Neural progenitor cell (in vitro differentiated cells): ENCODE measurements around the gene TRIM46. TPM values are rescaled to one million over a fixed set of nuclear protein-coding genes. Genes with fewer than 3 reads are reported as not detected.
"Not testable (repeated sequence)": the region's sequence is repeated elsewhere in the genome, so short reads cannot be mapped to it uniquely, and the experiment has no call there.

ENCODE experiments used
- DNase-seq: peaks from one replicate; pipeline ENCODE4 v3.0.0-alpha.2; 2016; ENCODE audit warnings: low spot score
- H2AFZ ChIP-seq: fragments of 200-600 bp; sonication (generic); replicated peaks from 2 replicates; pipeline ENCODE4 v1.6.1; 2016; ENCODE audit warnings: antibody characterized with exemption
- H3F3A ChIP-seq: fragments of 200-600 bp; sonication (generic); 2 replicates; pipeline ENCODE4 v1.6.1; 2016; ENCODE audit warnings: antibody characterized with exemption, low read depth
- H3K27ac ChIP-seq: fragments of 200-600 bp; sonication (generic); 2 replicates; pipeline ENCODE4 v1.5.1; 2016; ENCODE audit warnings: mild to moderate bottlenecking
- H3K27me3 ChIP-seq: fragments of 200-600 bp; sonication (generic); 2 replicates; pipeline ENCODE4 v1.6.1; 2016; ENCODE audit warnings: mild to moderate bottlenecking, moderate library complexity
- H3K36me3 ChIP-seq: fragments of 200-600 bp; sonication (generic); 2 replicates; pipeline ENCODE4 v1.5.1; 2016
- H3K4me1 ChIP-seq: fragments of 200-600 bp; sonication (generic); 2 replicates; pipeline ENCODE4 v1.6.1; 2016; ENCODE audit warnings: mixed run types
- H3K4me2 ChIP-seq: fragments of 200-600 bp; sonication (generic); 2 replicates; pipeline ENCODE4 v1.6.1; 2016
- H3K4me3 ChIP-seq: fragments of 200-600 bp; sonication (generic); 2 replicates; pipeline ENCODE4 v1.5.1; 2016
- H3K79me2 ChIP-seq: fragments of 200-600 bp; sonication (generic); 2 replicates; pipeline ENCODE4 v1.6.1; 2016; ENCODE audit warnings: low read depth
- H3K9ac ChIP-seq: fragments of 200-600 bp; sonication (generic); 2 replicates; pipeline ENCODE4 v1.6.1; 2016
- H3K9me3 ChIP-seq: fragments of 200-600 bp; sonication (generic); 2 replicates; pipeline ENCODE4 v1.5.1; 2016; ENCODE audit warnings: low read depth
- H4K20me1 ChIP-seq: fragments of 200-600 bp; sonication (generic); 2 replicates; pipeline ENCODE4 v1.6.1; 2016; ENCODE audit warnings: low read depth
- H3K27ac Mint-ChIP-seq: 3 replicates; pipeline ENCODE4 v1.8.0; 2021; ENCODE audit warnings: mixed read lengths
- H3K27me3 Mint-ChIP-seq: 2 replicates; pipeline ENCODE4 v1.8.0; 2022; ENCODE audit warnings: low read depth, mild to moderate bottlenecking, inconsistent platforms, moderate library complexity, mixed read lengths; ENCODE audit not compliant: insufficient read depth
- H3K36me3 Mint-ChIP-seq: 3 replicates; pipeline ENCODE4 v1.8.0; 2021; ENCODE audit warnings: mixed read lengths
- H3K4me1 Mint-ChIP-seq: 3 replicates; pipeline ENCODE4 v1.8.0; 2021; ENCODE audit warnings: mixed read lengths
- H3K4me3 Mint-ChIP-seq: 3 replicates; pipeline ENCODE4 v1.8.0; 2021; ENCODE audit warnings: mild to moderate bottlenecking, moderate library complexity, mixed read lengths
- H3K9me3 Mint-ChIP-seq: 3 replicates; pipeline ENCODE4 v1.8.0; 2020; ENCODE audit warnings: mixed read lengths
- EZH2 ChIP-seq: fragments of 200-600 bp; sonication (generic); IDR thresholded peaks from 2 replicates; pipeline ENCODE4 v1.6.1; 2017; ENCODE audit warnings: antibody characterized with exemption, mild to moderate bottlenecking, moderate library complexity
- EZH2phosphoT487 ChIP-seq: fragments of 200-600 bp; sonication (generic); IDR thresholded peaks from 2 replicates; pipeline ENCODE4 v1.6.1; 2017; ENCODE audit warnings: antibody characterized with exemption
- total RNA-seq: library from RNA; depleted of rRNA; stranded (reverse); fragments of >200 nt; gene quantifications from 2 replicates; pipeline ENCODE4 v1.2.3, GENCODE V29; 2015; ENCODE audit warnings: low replicate concordance
- TF ChIP-seq, protein P1 (sequence below): fragments of 200-600 bp; sonication (generic); IDR thresholded peaks from 2 replicates; pipeline ENCODE4 v1.5.1; 2017; ENCODE audit warnings: antibody characterized with exemption, mild to moderate bottlenecking

TRIM46 gene
- total RNA-seq, 1 donor from 2014 or later: 3.9 TPM

DNA sequence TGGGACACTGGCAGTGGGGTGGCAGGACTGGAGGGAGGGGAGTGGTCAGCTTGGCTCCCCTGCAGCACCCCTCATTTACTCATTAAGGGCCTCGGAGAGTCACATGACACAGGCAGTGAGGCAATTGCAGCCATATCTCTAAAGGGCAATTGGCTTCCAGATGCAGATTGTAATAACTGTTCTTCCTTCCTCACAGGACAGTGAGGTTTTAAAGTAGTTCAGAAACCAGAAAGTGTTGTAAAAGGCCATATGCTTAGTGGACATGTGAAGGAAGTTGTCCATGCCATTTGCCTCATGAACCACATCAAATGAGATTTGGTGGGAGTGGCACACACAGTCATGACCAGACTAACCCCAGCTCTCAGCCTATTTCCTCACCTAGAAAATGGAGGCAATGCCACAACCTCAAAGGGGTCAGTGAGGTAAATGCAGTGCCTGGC is 46.0 kb downstream of the TRIM46 start:
- Mint-ChIP-seq H3K27me3 (no peaks in the 10 kb centered on the region), H3K36me3 (peaks cover 16% of the 10 kb centered on the region), H3K27ac (peak overlapping the region; percentile 11), H3K4me3 (peak overlapping the region; percentile 3), H3K4me1 (peaks cover 14% of the 10 kb centered on the region), H3K9me3 (no peaks in the 10 kb centered on the region)
- Histone ChIP-seq H4K20me1 (no peaks in the 10 kb centered on the region), H3K9me3 (no peaks in the 10 kb centered on the region), H3K27ac (no peak overlapping the region), H3K79me2 (peaks cover under 1% of the 10 kb centered on the region), H3K4me3 (peak overlapping the region; percentile 34), H3K4me1 (no peaks in the 10 kb centered on the region), H3K4me2 (peak overlapping the region; percentile 65), H3F3A (peaks cover 33% of the 10 kb centered on the region), H3K9ac (no peak overlapping the region), H3K36me3 (no peaks in the 10 kb centered on the region), H3K27me3 (no peaks in the 10 kb centered on the region), H2AFZ (peak overlapping the region; percentile 65)
- TF ChIP-seq EZH2phosphoT487 (no peak), EZH2 (no peak)
- TF ChIP-seq, protein P1, sequence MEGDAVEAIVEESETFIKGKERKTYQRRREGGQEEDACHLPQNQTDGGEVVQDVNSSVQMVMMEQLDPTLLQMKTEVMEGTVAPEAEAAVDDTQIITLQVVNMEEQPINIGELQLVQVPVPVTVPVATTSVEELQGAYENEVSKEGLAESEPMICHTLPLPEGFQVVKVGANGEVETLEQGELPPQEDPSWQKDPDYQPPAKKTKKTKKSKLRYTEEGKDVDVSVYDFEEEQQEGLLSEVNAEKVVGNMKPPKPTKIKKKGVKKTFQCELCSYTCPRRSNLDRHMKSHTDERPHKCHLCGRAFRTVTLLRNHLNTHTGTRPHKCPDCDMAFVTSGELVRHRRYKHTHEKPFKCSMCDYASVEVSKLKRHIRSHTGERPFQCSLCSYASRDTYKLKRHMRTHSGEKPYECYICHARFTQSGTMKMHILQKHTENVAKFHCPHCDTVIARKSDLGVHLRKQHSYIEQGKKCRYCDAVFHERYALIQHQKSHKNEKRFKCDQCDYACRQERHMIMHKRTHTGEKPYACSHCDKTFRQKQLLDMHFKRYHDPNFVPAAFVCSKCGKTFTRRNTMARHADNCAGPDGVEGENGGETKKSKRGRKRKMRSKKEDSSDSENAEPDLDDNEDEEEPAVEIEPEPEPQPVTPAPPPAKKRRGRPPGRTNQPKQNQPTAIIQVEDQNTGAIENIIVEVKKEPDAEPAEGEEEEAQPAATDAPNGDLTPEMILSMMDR: no peak
- peak; percentile 50 for DNase-seq

DNA sequence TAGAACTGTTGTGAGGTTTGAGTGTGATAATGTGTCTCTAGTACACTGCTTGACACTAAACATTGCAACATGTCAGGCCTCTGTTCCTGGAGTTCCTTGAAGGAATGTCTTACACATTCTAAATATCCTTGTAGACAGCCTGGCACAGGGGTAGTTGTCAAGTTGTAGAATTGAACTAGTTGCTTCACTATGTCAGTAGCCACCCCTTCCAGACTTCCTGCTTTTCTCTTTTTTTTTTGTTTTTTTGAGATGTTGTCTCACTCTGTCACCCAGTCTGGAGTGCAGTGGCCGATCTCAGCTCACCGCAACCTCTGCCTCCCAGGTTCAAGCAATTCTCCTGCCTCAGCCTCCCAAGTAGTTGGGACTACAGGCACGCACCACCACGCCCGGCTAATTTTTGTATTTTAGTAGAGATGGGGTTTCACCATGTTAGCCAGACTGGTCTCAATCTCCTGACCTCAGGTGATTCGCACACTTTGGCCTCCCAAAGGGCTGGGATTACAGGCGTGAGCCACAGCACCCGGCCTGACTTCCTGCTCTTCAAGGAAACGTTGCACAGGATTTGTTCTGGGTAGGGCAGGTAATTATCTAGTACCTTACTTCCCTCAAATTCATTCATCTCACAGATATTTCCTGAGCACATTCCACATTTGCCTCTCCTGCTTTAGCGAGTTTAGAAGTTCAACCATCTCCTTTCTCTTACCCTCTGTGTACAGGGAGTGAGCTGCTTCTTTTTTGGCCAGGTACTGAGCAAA is 46.7 kb downstream of the TRIM46 start:
- H4K20me1 ChIP-seq, H3K27me3 ChIP-seq, H3K4me3 ChIP-seq, H3K79me2 ChIP-seq, H3K4me3 Mint-ChIP-seq, H3K27ac Mint-ChIP-seq, H3K27ac ChIP-seq, H3K4me1 ChIP-seq, H3K36me3 ChIP-seq, H3K9me3 ChIP-seq, H3K9ac ChIP-seq, H3K9me3 Mint-ChIP-seq, H3K4me2 ChIP-seq, DNase-seq, H3K27me3 Mint-ChIP-seq: not testable (repeated sequence)
- H3K4me1 Mint-ChIP-seq: peaks cover 22% of the 10 kb centered on the region
- H3K36me3 Mint-ChIP-seq: peaks cover 16% of the 10 kb centered on the region
- Histone ChIP-seq H2AFZ (peak overlapping the region; percentile 65), H3F3A (peaks cover 38% of the 10 kb centered on the region)

DNA sequence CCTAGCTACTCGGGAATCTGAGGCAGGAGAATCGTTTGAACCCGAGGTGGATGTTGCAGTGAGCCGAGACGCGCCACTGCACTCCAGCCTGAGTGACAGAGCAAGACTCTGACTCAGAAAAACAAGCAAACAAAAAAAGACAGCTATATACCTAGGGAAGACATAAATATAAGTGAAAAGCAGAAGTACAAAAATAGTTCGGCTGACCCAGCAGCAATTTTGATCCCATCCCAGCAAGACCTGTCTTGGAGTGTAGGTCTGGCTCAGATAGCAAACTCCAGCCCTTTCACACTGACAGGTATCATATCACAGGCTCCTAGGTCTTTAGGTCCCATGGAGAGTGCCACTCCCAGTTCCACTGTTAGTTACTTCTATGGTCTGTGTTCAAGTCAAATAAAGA is 49.4 kb downstream of the TRIM46 start:
- Mint-ChIP-seq H3K27me3 (peaks cover 4% of the 10 kb centered on the region), H3K9me3 (no peaks in the 10 kb centered on the region)
- DNase-seq: no peak

DNA sequence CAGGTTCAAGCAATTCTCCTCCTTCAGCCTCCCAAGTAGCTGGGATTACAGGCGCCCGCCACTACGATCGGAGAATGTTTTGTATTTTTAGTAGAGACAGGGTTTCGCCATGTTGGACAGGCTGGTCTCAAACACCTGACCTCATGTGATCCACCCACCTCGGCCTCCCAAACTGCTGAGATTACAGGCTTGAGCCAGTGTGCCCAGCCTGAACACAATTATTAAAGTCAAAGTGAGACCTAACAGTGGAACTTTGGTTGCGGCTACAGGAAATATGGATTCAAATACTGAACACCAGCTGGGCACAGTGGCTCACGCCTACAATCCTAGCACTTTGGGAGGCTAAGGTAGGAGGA is 51.7 kb downstream of the TRIM46 start:
- peak overlapping the region; percentile 72 for H3K27ac Mint-ChIP-seq
- not testable (repeated sequence) for H3K9ac ChIP-seq, DNase-seq, H3K27me3 Mint-ChIP-seq, H2AFZ ChIP-seq, H3K27me3 ChIP-seq, H3K4me3 ChIP-seq, H3K27ac ChIP-seq, H3K36me3 ChIP-seq, H3K9me3 Mint-ChIP-seq, H3K9me3 ChIP-seq
- H3K4me3 Mint-ChIP-seq: peak overlapping the region; percentile 89
- H3K4me2 ChIP-seq: peak overlapping the region; percentile 84
- peaks cover 58% of the 10 kb centered on the region for H3F3A ChIP-seq
- peaks cover 12% of the 10 kb centered on the region for H4K20me1 ChIP-seq
- peaks cover 20% of the 10 kb centered on the region for H3K4me1 ChIP-seq
- peaks cover 12% of the 10 kb centered on the region for H3K36me3 Mint-ChIP-seq
- peaks cover 43% of the 10 kb centered on the region for H3K4me1 Mint-ChIP-seq
- H3K79me2 ChIP-seq: peaks cover 27% of the 10 kb centered on the region

More for the DNA sequence above, 49.4 kb downstream of the TRIM46 start:
- Mint-ChIP-seq H3K36me3 (peaks cover 12% of the 10 kb centered on the region), H3K4me3 (no peak overlapping the region), H3K27ac (no peak overlapping the region), H3K4me1 (peaks cover 41% of the 10 kb centered on the region)
- Histone ChIP-seq H3K9ac (no peak overlapping the region), H2AFZ (no peak overlapping the region), H3K9me3 (no peaks in the 10 kb centered on the region), H3K27ac (no peak overlapping the region), H4K20me1 (peaks cover 12% of the 10 kb centered on the region), H3F3A (peaks cover 61% of the 10 kb centered on the region), H3K27me3 (no peaks in the 10 kb centered on the region), H3K79me2 (peaks cover 27% of the 10 kb centered on the region), H3K4me3 (no peak overlapping the region), H3K36me3 (no peaks in the 10 kb centered on the region), H3K4me1 (peaks cover 14% of the 10 kb centered on the region), H3K4me2 (no peak overlapping the region)
- TF ChIP-seq EZH2phosphoT487: no peak
- no peak for TF ChIP-seq EZH2
- TF ChIP-seq, protein P1: no peak
